CD4-positive, alpha-beta T cell (primary cell): ENCODE data around the gene CERCAM. TPM values are rescaled to one million over a fixed set of nuclear protein-coding genes. Genes with fewer than 3 reads are reported as not detected.

Experiments used
- ATAC-seq: fragments of 200-7000 bp; cut with Tn5 transposase; one replicate; pipeline ENCODE4 v1.10.0; 2022; ENCODE audit warnings: mild to moderate bottlenecking; ENCODE audit not compliant: poor library complexity
- CTCF ChIA-PET: fragments of 350-600 bp; sonication (Branson Sonifier 250); formaldehyde crosslinking; loops from one replicate; lab custom pipeline; 2021; ENCODE audit warnings: antibody characterized with exemption, inconsistent platforms; lab: Charles Lee
- POLR2A ChIA-PET: fragments of 350-600 bp; sonication (Branson Sonifier 250); formaldehyde crosslinking; loops from one replicate; lab custom pipeline; 2021; ENCODE audit warnings: antibody characterized with exemption, inconsistent platforms; lab: Charles Lee
- DNase-seq, 14 experiments: peaks; one replicate each; pipeline ENCODE4 v3.0.0-alpha.2; 2013 to 2020; ENCODE audit warnings: mixed read lengths in 2 of 14
- H3K27ac ChIP-seq, 2 donors: one replicate each; pipeline versions ENCODE4 v1.5.1 to v1.7.0; 2013; ENCODE audit warnings: low read length in 2 of 2, low read depth in 1 of 2, mild to moderate bottlenecking in 1 of 2
- H3K27me3 ChIP-seq, 2 experiments: 1 replicate in 1 of 2; 2 replicates in 1 of 2; pipeline versions ENCODE4 v1.6.1 to v1.7.0; 2013; ENCODE audit warnings: low read length in 2 of 2, control low read depth in 1 of 2, mild to moderate bottlenecking in 1 of 2, moderate library complexity in 1 of 2; ENCODE audit not compliant: insufficient read depth in 2 of 2, control insufficient read depth in 1 of 2
- H3K36me3 ChIP-seq: one replicate; pipeline ENCODE4 v1.6.1; 2013; ENCODE audit warnings: low read length, control low read depth; ENCODE audit not compliant: insufficient read depth
- H3K4me1 ChIP-seq: one replicate; pipeline ENCODE4 v1.6.1; 2013; ENCODE audit warnings: low read length, control low read depth; ENCODE audit not compliant: insufficient read depth
- H3K4me3 ChIP-seq: one replicate; pipeline ENCODE4 v1.5.1; 2013; ENCODE audit warnings: mild to moderate bottlenecking, low read length, moderate library complexity
- H3K9me3 ChIP-seq, 2 experiments: 1 replicate in 1 of 2; 2 replicates in 1 of 2; pipeline versions ENCODE4 v1.6.1 to v1.7.0; 2013; ENCODE audit warnings: low read length in 2 of 2, mild to moderate bottlenecking in 2 of 2, control low read depth in 1 of 2, moderate library complexity in 1 of 2; ENCODE audit not compliant: control insufficient read depth in 1 of 2, insufficient read depth in 1 of 2
- H3K27ac Mint-ChIP-seq: one replicate; pipeline ENCODE4 v1.8.0; 2020; ENCODE audit warnings: mixed read lengths
- H3K27me3 Mint-ChIP-seq: one replicate; pipeline ENCODE4 v1.8.0; 2021; ENCODE audit warnings: mixed read lengths
- H3K36me3 Mint-ChIP-seq: one replicate; pipeline ENCODE4 v1.8.0; 2021; ENCODE audit warnings: low read depth, mixed read lengths
- H3K4me1 Mint-ChIP-seq: one replicate; pipeline ENCODE4 v1.8.0; 2021; ENCODE audit warnings: low read depth, mixed read lengths
- H3K4me3 Mint-ChIP-seq: one replicate; pipeline ENCODE4 v1.8.0; 2020; ENCODE audit warnings: mild to moderate bottlenecking, mixed read lengths
- H3K9me3 Mint-ChIP-seq: one replicate; pipeline ENCODE4 v1.8.0; 2020; ENCODE audit warnings: mixed read lengths
- intact Hi-C, 2 experiments: fragments of 100-400 bp; cut with DNase I in 1 of 2; cut with micrococcal nuclease in 1 of 2; formaldehyde crosslinking; loops; one replicate each; pipeline versions ENCODE4 v1.15.1 to v1.9.0; 2023 to 2025; cut with DNase I, micrococcal nuclease
- total RNA-seq, 174 experiments: library from RNA in 2 of 174; stranded (reverse) in 2 of 174; gene quantifications; one replicate each; pipeline ENCODE4 v1.2.3 and lab custom pipeline; 2021 to 2026
- TF ChIP-seq, protein P1 (sequence below): fragments of 200-600 bp; IDR thresholded peaks from one replicate; pipeline ENCODE4 v1.8.0; 2022; ENCODE audit warnings: antibody characterized with exemption, mild to moderate bottlenecking

Gene CERCAM
- total RNA-seq, 2 experiments from 2014 or later, result 0.30 to 0.31 TPM

DNA sequence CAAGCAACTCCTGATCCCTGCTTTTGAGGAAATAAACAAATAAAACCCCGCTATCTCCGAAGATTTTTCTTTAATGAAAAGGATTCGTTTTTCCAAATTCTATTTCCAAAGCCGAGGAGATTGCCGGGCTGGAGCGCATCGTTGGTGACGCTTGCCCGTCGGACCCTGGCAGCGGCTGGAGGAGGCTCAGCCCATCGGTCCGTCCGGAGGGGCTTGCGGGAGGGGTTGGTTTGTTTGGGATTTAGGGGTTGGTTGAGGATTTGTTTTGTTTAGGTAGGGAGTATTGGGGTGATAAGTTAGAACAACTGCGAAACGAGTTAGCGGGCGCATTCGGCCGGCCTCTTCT lies 28.7 kb upstream of the CERCAM start:
- no peaks in the 10 kb centered on the region for H3K27me3 ChIP-seq
- peaks cover 1% of the 10 kb centered on the region for H3K4me1 ChIP-seq
- H3K27ac ChIP-seq, result no peak overlapping the region
- ATAC-seq (no peak), DNase-seq (no peak)
- TF ChIP-seq, protein P1, sequence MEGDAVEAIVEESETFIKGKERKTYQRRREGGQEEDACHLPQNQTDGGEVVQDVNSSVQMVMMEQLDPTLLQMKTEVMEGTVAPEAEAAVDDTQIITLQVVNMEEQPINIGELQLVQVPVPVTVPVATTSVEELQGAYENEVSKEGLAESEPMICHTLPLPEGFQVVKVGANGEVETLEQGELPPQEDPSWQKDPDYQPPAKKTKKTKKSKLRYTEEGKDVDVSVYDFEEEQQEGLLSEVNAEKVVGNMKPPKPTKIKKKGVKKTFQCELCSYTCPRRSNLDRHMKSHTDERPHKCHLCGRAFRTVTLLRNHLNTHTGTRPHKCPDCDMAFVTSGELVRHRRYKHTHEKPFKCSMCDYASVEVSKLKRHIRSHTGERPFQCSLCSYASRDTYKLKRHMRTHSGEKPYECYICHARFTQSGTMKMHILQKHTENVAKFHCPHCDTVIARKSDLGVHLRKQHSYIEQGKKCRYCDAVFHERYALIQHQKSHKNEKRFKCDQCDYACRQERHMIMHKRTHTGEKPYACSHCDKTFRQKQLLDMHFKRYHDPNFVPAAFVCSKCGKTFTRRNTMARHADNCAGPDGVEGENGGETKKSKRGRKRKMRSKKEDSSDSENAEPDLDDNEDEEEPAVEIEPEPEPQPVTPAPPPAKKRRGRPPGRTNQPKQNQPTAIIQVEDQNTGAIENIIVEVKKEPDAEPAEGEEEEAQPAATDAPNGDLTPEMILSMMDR, result no peak
- Mint-ChIP-seq H3K36me3 (peaks cover 50% of the 10 kb centered on the region), H3K4me1 (peaks cover 2% of the 10 kb centered on the region), H3K27ac (no peak overlapping the region), H3K9me3 (no peaks in the 10 kb centered on the region), H3K4me3 (no peak overlapping the region), H3K27me3 (no peaks in the 10 kb centered on the region)
- H3K9me3 ChIP-seq, result no peaks in the 10 kb centered on the region
- H3K4me3 ChIP-seq, result no peak overlapping the region
- intact Hi-C loops, result no loop called here
- CTCF ChIA-PET, result no interaction called here
- POLR2A ChIA-PET, result no interaction called here
- H3K36me3 ChIP-seq, result peaks cover 54% of the 10 kb centered on the region

- Mint-ChIP-seq H3K9me3 (no peaks in the 10 kb centered on the region), H3K27ac (no peak overlapping the region), H3K36me3 (peaks cover 46% of the 10 kb centered on the region), H3K27me3 (no peaks in the 10 kb centered on the region), H3K4me1 (peaks cover 7% of the 10 kb centered on the region), H3K4me3 (no peak overlapping the region)
- peaks cover 48% of the 10 kb centered on the region for H3K36me3 ChIP-seq
- TF ChIP-seq, protein P1, result no peak
- POLR2A ChIA-PET, result no interaction called here
- H3K27ac ChIP-seq, result no peak overlapping the region
- ATAC-seq (no peak), DNase-seq (no peak)
- no peaks in the 10 kb centered on the region for H3K27me3 ChIP-seq
- intact Hi-C loops, result no loop called here
- H3K4me1 ChIP-seq, result peaks cover 3% of the 10 kb centered on the region
- CTCF ChIA-PET, result no interaction called here
- no peaks in the 10 kb centered on the region for H3K9me3 ChIP-seq
- H3K4me3 ChIP-seq, result no peak overlapping the region
Measured at GRCh38 chr9:128392302-128393144, 28.1 kb upstream of the CERCAM start.

- no peak overlapping the region for H3K4me3 Mint-ChIP-seq
- intact Hi-C loops, result no loop called here
- H3K27me3 Mint-ChIP-seq, result peaks cover 3% of the 10 kb centered on the region
- H3K4me1 Mint-ChIP-seq, result peaks cover 7% of the 10 kb centered on the region
- no peak overlapping the region for H3K4me3 ChIP-seq
- ATAC-seq (no peak), DNase-seq (no peak)
- no peak overlapping the region for H3K27ac Mint-ChIP-seq
- H3K27me3 ChIP-seq, result no peaks in the 10 kb centered on the region
- no peaks in the 10 kb centered on the region for H3K9me3 Mint-ChIP-seq
- no peak overlapping the region for H3K27ac ChIP-seq
- H3K9me3 ChIP-seq, result no peaks in the 10 kb centered on the region
- peaks cover 3% of the 10 kb centered on the region for H3K4me1 ChIP-seq
- peaks cover 39% of the 10 kb centered on the region for H3K36me3 Mint-ChIP-seq
- CTCF ChIA-PET, result no interaction called here
- TF ChIP-seq, protein P1, result no peak
- H3K36me3 ChIP-seq, result peaks cover 41% of the 10 kb centered on the region
- POLR2A ChIA-PET, result no interaction called here
Measured at GRCh38 chr9:128393145-128393775, 27.4 kb upstream of the CERCAM start.
